K562 (cell line): ENCODE measurements around the gene USP15. TPM values are rescaled to one million over a fixed set of nuclear protein-coding genes. Genes with fewer than 3 reads are reported as not detected.

ENCODE experiments used
- ARID2 ChIP-seq: fragments of 450-650 bp; IDR thresholded peaks from 2 replicates; pipeline ENCODE4 v1.6.1; 2017; ENCODE audit warnings: antibody characterized with exemption, mild to moderate bottlenecking
- BRD4 ChIP-seq: fragments of 200-600 bp; sonication (generic); IDR thresholded peaks from 2 replicates; pipeline ENCODE4 v1.6.1; 2017; ENCODE audit warnings: inconsistent platforms
- BRF1 ChIP-seq: IDR thresholded peaks from 3 replicates; pipeline ENCODE4 v1.6.1; 2011; ENCODE audit warnings: borderline replicate concordance, mild to moderate bottlenecking; ENCODE audit not compliant: insufficient read length; ENCODE audit errors: extremely low read depth
- CBFA2T2 ChIP-seq: fragments of 450-650 bp; conservative IDR thresholded peaks from 2 replicates; pipeline ENCODE4 v1.6.1; 2017; ENCODE audit warnings: mild to moderate bottlenecking
- CC2D1A ChIP-seq: fragments of 450-650 bp; IDR thresholded peaks from 2 replicates; pipeline ENCODE4 v1.6.1; 2017; ENCODE audit warnings: mild to moderate bottlenecking
- ETS1 ChIP-seq: conservative IDR thresholded peaks from 2 replicates; pipeline ENCODE4 v1.6.1; 2011; ENCODE audit warnings: low read depth, mild to moderate bottlenecking, low read length; ENCODE audit not compliant: control insufficient read depth
- HCFC1 ChIP-seq: IDR thresholded peaks from 2 replicates; pipeline ENCODE4 v1.6.1; 2012; ENCODE audit warnings: low read depth, low read length, improper control_type of control experiment
- LCOR ChIP-seq: sonication (generic); formaldehyde crosslinking; IDR thresholded peaks from 2 replicates; pipeline ENCODE4 v1.8.0; 2022; ENCODE audit warnings: mild to moderate bottlenecking, missing genetic modification reagents
- MAFF ChIP-seq: IDR thresholded peaks from 2 replicates; pipeline ENCODE4 v1.6.1; 2012; ENCODE audit warnings: low read length, improper control_type of control experiment
- MCM7 ChIP-seq, 2 experiments: fragments of 450-650 bp; IDR thresholded peaks; 2 replicates each; pipeline ENCODE4 v1.6.1; 2016 to 2018
- NCOA6 ChIP-seq: fragments of 450-650 bp; IDR thresholded peaks from 2 replicates; pipeline ENCODE4 v1.6.1; 2017; ENCODE audit warnings: mild to moderate bottlenecking
- NR2C1 ChIP-seq, 2 experiments: fragments of 450-650 bp; IDR thresholded peaks; 2 replicates each; pipeline ENCODE4 v1.6.1; 2017; ENCODE audit warnings: mild to moderate bottlenecking in 2 of 2, antibody characterized with exemption in 1 of 2, inconsistent platforms in 1 of 2, missing compliant biosample characterization in 1 of 2, missing genetic modification characterization in 1 of 2
- PTBP1 ChIP-seq: fragments of 200-400 bp; formaldehyde crosslinking; IDR thresholded peaks from 2 replicates; pipeline ENCODE4 v1.6.1; 2017; ENCODE audit warnings: low read depth, low read length
- RAD51 ChIP-seq: fragments of 450-650 bp; IDR thresholded peaks from 2 replicates; pipeline ENCODE4 v1.7.1; 2016; ENCODE audit warnings: low read depth, mild to moderate bottlenecking, borderline replicate concordance
- SLC30A9 ChIP-seq: fragments of 250-450 bp; sonication (Bioruptor Pico); IDR thresholded peaks from 2 replicates; pipeline ENCODE4 v1.8.0; 2022; ENCODE audit warnings: mild to moderate bottlenecking, moderate library complexity
- SREBF1 ChIP-seq: fragments of 150-350 bp; IDR thresholded peaks from 2 replicates; pipeline ENCODE4 v1.6.1; 2014; ENCODE audit warnings: antibody characterized with exemption, low read depth, low read length, borderline replicate concordance
- ZBED1 ChIP-seq: IDR thresholded peaks from 2 replicates; pipeline ENCODE4 v1.6.1; 2014
- ZBTB12 ChIP-seq: fragments of 250-450 bp; sonication (Bioruptor Pico); IDR thresholded peaks from 2 replicates; pipeline ENCODE4 v1.4.0; 2020
- ZFP1 ChIP-seq: fragments of 450-650 bp; formaldehyde crosslinking; IDR thresholded peaks from 2 replicates; pipeline ENCODE4 v1.4.0; 2020; ENCODE audit warnings: mild to moderate bottlenecking, mixed read lengths
- ZNF780A ChIP-seq: fragments of 250-450 bp; sonication (Bioruptor Pico); IDR thresholded peaks from 2 replicates; pipeline ENCODE4 v1.5.0; 2021; ENCODE audit warnings: mild to moderate bottlenecking
- polyA plus RNA-seq, 8 experiments: library from polyadenylated mRNA; depleted of rRNA in 4 of 8; stranded (reverse) in 5 of 8; unstranded in 3 of 8; fragments of >200 nt; fragmentation: Nextera tagmentation in 2 of 8; fragmentation: Illumina TruSeq in 1 of 8; extraction: Ambion mirVana in 2 of 8; extraction: Trizol in 1 of 8; gene quantifications; 2 replicates each; pipeline versions ENCODE4 v1.2.1 to v1.2.3, GENCODE V29; 2011 to 2014; ENCODE audit warnings: inconsistent platforms in 1 of 8, missing spikeins in 1 of 8
- total RNA-seq, 7 experiments: library from RNA; depleted of rRNA in 6 of 7; stranded (reverse); fragments of >200 nt in 6 of 7; fragmentation: Illumina TruSeq in 2 of 7; extraction: Trizol in 2 of 7; gene quantifications; 2 replicates each; pipeline versions ENCODE4 v1.2.1 to v1.2.3, GENCODE V29; 2011 to 2021; ENCODE audit warnings: low replicate concordance in 1 of 7
- TF ChIP-seq, protein P1 (sequence below): sonication (generic); formaldehyde crosslinking; IDR thresholded peaks from 2 replicates; pipeline ENCODE4 v1.5.0; 2020; ENCODE audit warnings: missing genetic modification reagents
- TF ChIP-seq, protein P2 (sequence below): sonication (generic); formaldehyde crosslinking; IDR thresholded peaks from 2 replicates; pipeline ENCODE4 v1.8.1; 2023; ENCODE audit warnings: mild to moderate bottlenecking, missing genetic modification reagents
- TF ChIP-seq, protein P3 (sequence below): fragments of 250-450 bp; sonication (Bioruptor Pico); IDR thresholded peaks from 2 replicates; pipeline ENCODE4 v1.5.0; 2021
- TF ChIP-seq, protein P4 (sequence below): fragments of 450-650 bp; formaldehyde crosslinking; IDR thresholded peaks from 2 replicates; pipeline ENCODE4 v1.4.0; 2020; ENCODE audit warnings: mild to moderate bottlenecking, moderate library complexity

USP15 gene
- total and polyA plus RNA-seq, 9 of the 15 experiments (the other 6 are each of a cell fraction or from before 2014, with no cell fraction given): 140 to 272 (median 182) TPM

GRCh38 chr12:62320054-62320453 lies 59.9 kb downstream of the USP15 start (continued):
- TF ChIP-seq NR2C1 (IDR thresholded peaks at IDR 0.05): no peak
- TF ChIP-seq NR2C1 (tag; IDR thresholded peaks at IDR 0.05): no peak
- TF ChIP-seq, protein P1, sequence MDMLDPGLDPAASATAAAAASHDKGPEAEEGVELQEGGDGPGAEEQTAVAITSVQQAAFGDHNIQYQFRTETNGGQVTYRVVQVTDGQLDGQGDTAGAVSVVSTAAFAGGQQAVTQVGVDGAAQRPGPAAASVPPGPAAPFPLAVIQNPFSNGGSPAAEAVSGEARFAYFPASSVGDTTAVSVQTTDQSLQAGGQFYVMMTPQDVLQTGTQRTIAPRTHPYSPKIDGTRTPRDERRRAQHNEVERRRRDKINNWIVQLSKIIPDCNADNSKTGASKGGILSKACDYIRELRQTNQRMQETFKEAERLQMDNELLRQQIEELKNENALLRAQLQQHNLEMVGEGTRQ: no peak
- TF ChIP-seq, protein P2, sequence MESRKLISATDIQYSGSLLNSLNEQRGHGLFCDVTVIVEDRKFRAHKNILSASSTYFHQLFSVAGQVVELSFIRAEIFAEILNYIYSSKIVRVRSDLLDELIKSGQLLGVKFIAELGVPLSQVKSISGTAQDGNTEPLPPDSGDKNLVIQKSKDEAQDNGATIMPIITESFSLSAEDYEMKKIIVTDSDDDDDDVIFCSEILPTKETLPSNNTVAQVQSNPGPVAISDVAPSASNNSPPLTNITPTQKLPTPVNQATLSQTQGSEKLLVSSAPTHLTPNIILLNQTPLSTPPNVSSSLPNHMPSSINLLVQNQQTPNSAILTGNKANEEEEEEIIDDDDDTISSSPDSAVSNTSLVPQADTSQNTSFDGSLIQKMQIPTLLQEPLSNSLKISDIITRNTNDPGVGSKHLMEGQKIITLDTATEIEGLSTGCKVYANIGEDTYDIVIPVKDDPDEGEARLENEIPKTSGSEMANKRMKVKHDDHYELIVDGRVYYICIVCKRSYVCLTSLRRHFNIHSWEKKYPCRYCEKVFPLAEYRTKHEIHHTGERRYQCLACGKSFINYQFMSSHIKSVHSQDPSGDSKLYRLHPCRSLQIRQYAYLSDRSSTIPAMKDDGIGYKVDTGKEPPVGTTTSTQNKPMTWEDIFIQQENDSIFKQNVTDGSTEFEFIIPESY (CRISPR knock-in tag): no peak
- no peak for TF ChIP-seq ZBTB12 (CRISPR knock-in tag)
- no peak for TF ChIP-seq RAD51
- no peak for TF ChIP-seq ARID2
- peak; percentile 91 for TF ChIP-seq CBFA2T2
- TF ChIP-seq BRD4: no peak
- TF ChIP-seq, protein P3, sequence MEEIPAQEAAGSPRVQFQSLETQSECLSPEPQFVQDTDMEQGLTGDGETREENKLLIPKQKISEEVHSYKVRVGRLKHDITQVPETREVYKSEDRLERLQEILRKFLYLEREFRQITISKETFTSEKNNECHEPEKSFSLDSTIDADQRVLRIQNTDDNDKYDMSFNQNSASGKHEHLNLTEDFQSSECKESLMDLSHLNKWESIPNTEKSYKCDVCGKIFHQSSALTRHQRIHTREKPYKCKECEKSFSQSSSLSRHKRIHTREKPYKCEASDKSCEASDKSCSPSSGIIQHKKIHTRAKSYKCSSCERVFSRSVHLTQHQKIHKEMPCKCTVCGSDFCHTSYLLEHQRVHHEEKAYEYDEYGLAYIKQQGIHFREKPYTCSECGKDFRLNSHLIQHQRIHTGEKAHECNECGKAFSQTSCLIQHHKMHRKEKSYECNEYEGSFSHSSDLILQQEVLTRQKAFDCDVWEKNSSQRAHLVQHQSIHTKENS (CRISPR knock-in tag): no peak
- TF ChIP-seq ETS1: no peak
- TF ChIP-seq, protein P4, sequence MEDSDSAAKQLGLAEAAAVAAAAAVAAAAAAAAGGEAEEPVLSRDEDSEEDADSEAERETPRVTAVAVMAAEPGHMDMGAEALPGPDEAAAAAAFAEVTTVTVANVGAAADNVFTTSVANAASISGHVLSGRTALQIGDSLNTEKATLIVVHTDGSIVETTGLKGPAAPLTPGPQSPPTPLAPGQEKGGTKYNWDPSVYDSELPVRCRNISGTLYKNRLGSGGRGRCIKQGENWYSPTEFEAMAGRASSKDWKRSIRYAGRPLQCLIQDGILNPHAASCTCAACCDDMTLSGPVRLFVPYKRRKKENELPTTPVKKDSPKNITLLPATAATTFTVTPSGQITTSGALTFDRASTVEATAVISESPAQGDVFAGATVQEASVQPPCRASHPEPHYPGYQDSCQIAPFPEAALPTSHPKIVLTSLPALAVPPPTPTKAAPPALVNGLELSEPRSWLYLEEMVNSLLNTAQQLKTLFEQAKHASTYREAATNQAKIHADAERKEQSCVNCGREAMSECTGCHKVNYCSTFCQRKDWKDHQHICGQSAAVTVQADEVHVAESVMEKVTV (CRISPR knock-in tag): no peak
- no peak for TF ChIP-seq MAFF
- TF ChIP-seq HCFC1: no peak
- TF ChIP-seq BRF1: no peak
- TF ChIP-seq LCOR (CRISPR knock-in tag): no peak
- TF ChIP-seq ZFP1: no peak
- no peak for TF ChIP-seq MCM7 (IDR thresholded peaks at IDR 0.05)
- no peak for TF ChIP-seq ZBED1
- TF ChIP-seq CC2D1A: peak; percentile 94
- no peak for TF ChIP-seq PTBP1
- no peak for TF ChIP-seq NCOA6
- TF ChIP-seq SREBF1: no peak
- TF ChIP-seq SLC30A9 (CRISPR knock-in tag): no peak
- TF ChIP-seq ZNF780A (CRISPR knock-in tag): no peak
